Inferior parietal cortex (tissue), 1 donor: Measurements from ENCODE around the gene GRAMD1B.
"Not testable (repeated sequence)": the region's sequence is repeated elsewhere in the genome, so short reads cannot be mapped to it uniquely, and the experiment has no call there.

Experiments used
- DNase-seq: peaks from one replicate; pipeline ENCODE4 v3.0.0-alpha.2; 2016; ENCODE audit errors: extremely low spot score

The GRAMD1B gene

GRCh38 chr11:123443851-123444623 is 14.0 kb downstream of the GRAMD1B start:
- DNase-seq, result no peak

GRCh38 chr11:123448823-123449222 is 18.8 kb downstream of the GRAMD1B start:
- DNase-seq, result no peak

GRCh38 chr11:123449436-123449835 is 19.4 kb downstream of the GRAMD1B start:
- no peak for DNase-seq

- DNase-seq, result no peak
Measured at GRCh38 chr11:123450623-123451022, 20.6 kb downstream of the GRAMD1B start.

GRCh38 chr11:123451183-123451781 is 21.2 kb downstream of the GRAMD1B start:
- DNase-seq, result no peak

GRCh38 chr11:123452794-123453193 is 22.7 kb downstream of the GRAMD1B start:
- no peak for DNase-seq

- no peak for DNase-seq
Measured at GRCh38 chr11:123454060-123454651, 24.1 kb downstream of the GRAMD1B start.

- no peak for DNase-seq
Measured at GRCh38 chr11:123454796-123455195, 24.7 kb downstream of the GRAMD1B start.

GRCh38 chr11:123456448-123456847 is 26.4 kb downstream of the GRAMD1B start:
- DNase-seq, result not testable (repeated sequence)

GRCh38 chr11:123457187-123457770 is 27.2 kb downstream of the GRAMD1B start:
- DNase-seq, result no peak

GRCh38 chr11:123458501-123458900 is 28.4 kb downstream of the GRAMD1B start:
- DNase-seq, result no peak

GRCh38 chr11:123460012-123460700 is 30.1 kb downstream of the GRAMD1B start:
- DNase-seq, result no peak

GRCh38 chr11:123461164-123461563 is 31.1 kb downstream of the GRAMD1B start:
- DNase-seq, result no peak

- DNase-seq, result not testable (repeated sequence)
Measured at GRCh38 chr11:123465667-123466066, 35.6 kb downstream of the GRAMD1B start.

- DNase-seq, result not testable (repeated sequence)
Measured at GRCh38 chr11:123466172-123466571, 36.1 kb downstream of the GRAMD1B start.

GRCh38 chr11:123469089-123469488 is 39.0 kb downstream of the GRAMD1B start:
- DNase-seq, result no peak

GRCh38 chr11:123469586-123469985 is 39.5 kb downstream of the GRAMD1B start:
- DNase-seq, result no peak

- no peak for DNase-seq
Measured at GRCh38 chr11:123470842-123471241, 40.8 kb downstream of the GRAMD1B start.

- no peak for DNase-seq
Measured at GRCh38 chr11:123472236-123472935, 42.3 kb downstream of the GRAMD1B start.

GRCh38 chr11:123473941-123474677 is 44.0 kb downstream of the GRAMD1B start:
- no peak for DNase-seq

- no peak for DNase-seq
Measured at GRCh38 chr11:123474994-123475393, 44.9 kb downstream of the GRAMD1B start.
